NCI-H2227 (cell line): ENCODE measurements around the gene ZNF593.

ENCODE experiments used
- DNase-seq: peaks from one replicate; lab custom pipeline; 2025; ENCODE audit not compliant: unreplicated experiment; lab: John Stamatoyannopoulos, UW

ZNF593 gene

GRCh38 chr1:26200413-26200812 is 30.7 kb downstream of the ZNF593 start:
- DNase-seq, result no peak

- DNase-seq, result no peak
Measured at GRCh38 chr1:26203642-26204318, 34.1 kb downstream of the ZNF593 start.

GRCh38 chr1:26210147-26210870 is 40.6 kb downstream of the ZNF593 start:
- DNase-seq, result no peak

- no peak for DNase-seq
Measured at GRCh38 chr1:26212726-26213125, 43.0 kb downstream of the ZNF593 start.

GRCh38 chr1:26213335-26213905 is 43.7 kb downstream of the ZNF593 start:
- DNase-seq, result no peak

GRCh38 chr1:26215246-26215645 is 45.5 kb downstream of the ZNF593 start:
- DNase-seq, result no peak

GRCh38 chr1:26218906-26219494 is 49.3 kb downstream of the ZNF593 start:
- DNase-seq, result no peak
